Measurements from ENCODE around the gene DPP10.

The DPP10 gene

DNA sequence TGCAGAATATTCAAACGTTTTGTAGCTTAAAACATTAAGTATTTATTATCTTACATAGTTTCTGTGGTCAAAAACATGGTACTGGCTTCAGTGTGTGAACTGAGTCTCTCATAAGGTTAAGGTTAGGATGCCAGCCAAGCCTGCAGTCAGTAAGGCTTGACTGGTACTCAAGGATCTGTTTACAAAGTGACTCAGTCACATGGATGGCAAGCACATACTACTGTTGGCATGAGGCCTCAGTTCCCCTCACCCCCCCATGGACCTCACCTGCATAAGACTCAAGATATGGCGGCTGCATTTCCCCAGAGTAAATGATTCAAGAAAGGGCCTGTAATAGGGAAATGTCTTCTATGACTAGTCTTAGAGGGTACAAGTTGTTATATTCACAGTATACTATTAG, 1167.5 kb downstream of the DPP10 start:
- no peak for TF ChIP-seq CTCF (IDR thresholded peaks at IDR 0.05)
- Histone ChIP-seq H3K36me3 (no peaks in the 10 kb centered on the region), H3K27ac (no peak overlapping the region), H3K9me3 (no peaks in the 10 kb centered on the region), H3K27me3 (no peaks in the 10 kb centered on the region), H3K4me3 (ENCODE audit: low read depth in 1 of 2, low read length in 1 of 2) (no peak overlapping the region), H3K4me1 (ENCODE audit: control insufficient read depth in 1 of 2, insufficient read depth in 1 of 2, low read depth in 1 of 2, low read length in 1 of 2) (no peaks in the 10 kb centered on the region)

- TF ChIP-seq CTCF (IDR thresholded peaks at IDR 0.05), result no peak
- Histone ChIP-seq H3K4me1 (ENCODE audit: control insufficient read depth in 1 of 2, insufficient read depth in 1 of 2, low read depth in 1 of 2, low read length in 1 of 2) (no peaks in the 10 kb centered on the region), H3K9me3 (no peaks in the 10 kb centered on the region), H3K27me3 (no peaks in the 10 kb centered on the region), H3K4me3 (ENCODE audit: low read depth in 1 of 2, low read length in 1 of 2) (no peak overlapping the region), H3K36me3 (no peaks in the 10 kb centered on the region), H3K27ac (no peak overlapping the region)
Observed at GRCh38 chr2:115610888-115611287, 1168.4 kb downstream of the DPP10 start.

GRCh38 chr2:115624332-115624731, 1181.9 kb downstream of the DPP10 start:
- no peak overlapping the region for H3K27ac ChIP-seq
- no peaks in the 10 kb centered on the region for H3K27me3 ChIP-seq
- no peak overlapping the region for H3K4me3 ChIP-seq (ENCODE audit: low read depth in 1 of 2, low read length in 1 of 2)
- H3K9me3 ChIP-seq, result no peaks in the 10 kb centered on the region
- no peaks in the 10 kb centered on the region for H3K4me1 ChIP-seq (ENCODE audit: control insufficient read depth in 1 of 2, insufficient read depth in 1 of 2, low read depth in 1 of 2, low read length in 1 of 2)
- no peak for TF ChIP-seq CTCF (IDR thresholded peaks at IDR 0.05)
- no peaks in the 10 kb centered on the region for H3K36me3 ChIP-seq

GRCh38 chr2:115634578-115634977, 1192.1 kb downstream of the DPP10 start:
- Histone ChIP-seq H3K4me3 (ENCODE audit: low read depth in 1 of 2, low read length in 1 of 2) (no peak overlapping the region), H3K27me3 (no peaks in the 10 kb centered on the region), H3K9me3 (no peaks in the 10 kb centered on the region), H3K27ac (no peak overlapping the region), H3K36me3 (no peaks in the 10 kb centered on the region), H3K4me1 (ENCODE audit: control insufficient read depth in 1 of 2, insufficient read depth in 1 of 2, low read depth in 1 of 2, low read length in 1 of 2) (no peaks in the 10 kb centered on the region)
- no peak for TF ChIP-seq CTCF (IDR thresholded peaks at IDR 0.05)

DNA sequence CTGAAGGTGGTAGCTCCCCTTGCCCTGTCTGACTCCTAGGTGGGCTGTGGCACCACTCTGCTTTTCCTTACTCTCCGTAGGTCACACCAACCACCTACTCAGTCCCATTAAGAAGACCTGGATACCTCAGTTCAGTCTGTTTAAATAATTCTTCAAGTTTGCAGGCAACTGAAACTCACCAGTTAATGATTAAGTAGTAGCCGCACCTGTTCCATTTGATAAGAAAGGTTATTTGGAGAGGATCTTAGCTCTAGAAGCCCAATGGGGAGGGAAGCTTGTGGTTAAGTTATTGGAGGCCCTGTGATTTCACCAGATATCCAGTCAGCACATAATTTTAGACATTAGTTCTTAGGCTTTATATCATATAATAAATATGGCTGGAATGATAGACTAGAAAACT, 1193.0 kb downstream of the DPP10 start:
- no peak for TF ChIP-seq CTCF (IDR thresholded peaks at IDR 0.05)
- no peaks in the 10 kb centered on the region for H3K27me3 ChIP-seq
- no peak overlapping the region for H3K27ac ChIP-seq
- H3K36me3 ChIP-seq, result no peaks in the 10 kb centered on the region
- no peaks in the 10 kb centered on the region for H3K9me3 ChIP-seq
- no peak overlapping the region for H3K4me3 ChIP-seq (ENCODE audit: low read depth in 1 of 2, low read length in 1 of 2)
- no peaks in the 10 kb centered on the region for H3K4me1 ChIP-seq (ENCODE audit: control insufficient read depth in 1 of 2, insufficient read depth in 1 of 2, low read depth in 1 of 2, low read length in 1 of 2)

DNA sequence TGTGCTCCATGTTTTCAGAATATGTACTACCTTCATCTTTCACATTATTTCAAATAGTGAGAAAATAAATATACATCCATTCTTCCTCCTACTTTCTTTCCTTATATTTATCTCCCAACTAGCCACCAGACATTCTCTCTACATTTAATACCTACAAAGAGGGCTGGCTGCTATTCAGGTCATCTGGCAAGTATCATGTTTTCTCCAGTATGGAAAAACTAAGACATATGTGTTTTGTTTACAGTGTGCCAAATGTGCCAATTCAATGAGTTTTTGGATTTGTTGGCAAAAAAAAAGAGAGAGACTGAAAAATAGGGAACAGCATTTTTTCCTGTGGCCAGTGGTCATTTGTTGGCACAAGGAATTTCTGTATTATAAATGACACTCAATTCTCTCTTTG, 1207.3 kb downstream of the DPP10 start:
- H3K4me1 ChIP-seq (ENCODE audit: control insufficient read depth in 1 of 2, insufficient read depth in 1 of 2, low read depth in 1 of 2, low read length in 1 of 2), result no peaks in the 10 kb centered on the region
- H3K27me3 ChIP-seq, result no peaks in the 10 kb centered on the region
- H3K4me3 ChIP-seq (ENCODE audit: low read depth in 1 of 2, low read length in 1 of 2), result no peak overlapping the region
- H3K27ac ChIP-seq, result no peak overlapping the region
- H3K36me3 ChIP-seq, result no peaks in the 10 kb centered on the region
- TF ChIP-seq CTCF (IDR thresholded peaks at IDR 0.05), result no peak
- no peaks in the 10 kb centered on the region for H3K9me3 ChIP-seq

All from neutrophil (primary cell).